ENCODE data around the gene GALNT5.

Gene GALNT5

GRCh38 chr2:157264099-157264498 lies 6.6 kb downstream of the GALNT5 start:
- H3K4me3 ChIP-seq (ENCODE audit: low read length in 2 of 2), result no peak overlapping the region
- no peak overlapping the region for H3K4ac ChIP-seq (ENCODE audit: low read length)
- no peak overlapping the region for H3K27ac ChIP-seq (replicated peaks; ENCODE audit: low read length)
- H3K23ac ChIP-seq (ENCODE audit: low read depth, low read length, poor library complexity), result no peak overlapping the region
- H3K14ac ChIP-seq (ENCODE audit: low read length), result no peak overlapping the region
- no peak overlapping the region for H3K9ac ChIP-seq (ENCODE audit: low read depth, low read length, poor library complexity)
- no peak overlapping the region for H3K18ac ChIP-seq (ENCODE audit: low read length)
- DNase-seq (ENCODE audit: low spot score), result no peak
- no peaks in the 10 kb centered on the region for H3K36me3 ChIP-seq (replicated peaks in 1 of 2; ENCODE audit: control insufficient read depth in 2 of 2, insufficient read depth in 2 of 2, low read length in 2 of 2)
- H3K4me1 ChIP-seq (ENCODE audit: control insufficient read depth in 2 of 2, insufficient read depth in 1 of 2, low read depth in 1 of 2, low read length in 2 of 2), result peaks cover 2 to 5% of the 10 kb centered on the region in 2 donors
- no peak overlapping the region for H3K4me2 ChIP-seq (ENCODE audit: insufficient read depth, low read length, poor library complexity, severe bottlenecking)
- no peak overlapping the region for H2BK120ac ChIP-seq (ENCODE audit: low read depth, low read length)
- no CpG with 5 or more reads among the region's 3 CpGs for WGBS, 2 donors (ENCODE audit: extremely low coverage in 2 of 2, insufficient read length in 2 of 2, insufficient replicate concordance in 1 of 2)
- no peaks in the 10 kb centered on the region for H3K9me3 ChIP-seq (replicated peaks in 1 of 2; ENCODE audit: control insufficient read depth in 2 of 2, insufficient read depth in 1 of 2, low read depth in 1 of 2, low read length in 2 of 2)
- peaks cover 0 to 4% (median 0%) of the 10 kb centered on the region in 3 experiments for H3K27me3 ChIP-seq (ENCODE audit: control insufficient read depth in 3 of 3, insufficient read depth in 3 of 3, low read depth in 1 of 3, low read length in 3 of 3)
- H3K79me1 ChIP-seq (ENCODE audit: low read depth, low read length), result no peaks in the 10 kb centered on the region
- H2BK12ac ChIP-seq (ENCODE audit: low read length), result no peak overlapping the region
- H2BK15ac ChIP-seq (ENCODE audit: low read length), result no peak overlapping the region
- no peak overlapping the region for H4K91ac ChIP-seq (ENCODE audit: low read depth, low read length, poor library complexity)
- H2AFZ ChIP-seq (ENCODE audit: low read length), result no peak overlapping the region
- no peak overlapping the region for H4K8ac ChIP-seq (ENCODE audit: low read depth, low read length)
- H2AK5ac ChIP-seq (ENCODE audit: low read depth, low read length), result no peak overlapping the region
- no peak overlapping the region for H2BK5ac ChIP-seq (ENCODE audit: low read length)

DNA sequence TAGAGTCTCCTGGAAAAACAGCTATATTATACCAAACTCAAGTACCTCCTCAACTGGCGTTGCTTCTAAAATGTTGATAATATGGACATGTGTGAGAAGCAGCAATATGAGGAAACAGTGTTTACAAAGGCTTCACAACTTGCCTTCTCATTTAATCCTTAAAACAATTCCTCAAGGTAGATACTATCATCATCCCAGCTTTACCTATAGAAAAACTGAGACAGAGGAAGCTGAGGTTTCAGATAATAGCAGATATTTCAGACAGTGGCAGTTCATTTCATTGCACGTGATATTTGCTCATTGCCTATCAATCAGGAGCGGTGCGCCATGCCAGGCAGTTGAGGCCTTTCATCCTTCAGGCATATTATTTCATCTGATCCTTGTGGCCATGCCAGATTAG lies 8.3 kb downstream of the GALNT5 start:
- no peak overlapping the region for H3K27ac ChIP-seq (replicated peaks; ENCODE audit: low read length)
- no peak overlapping the region for H3K14ac ChIP-seq (ENCODE audit: low read length)
- no peak overlapping the region for H4K8ac ChIP-seq (ENCODE audit: low read depth, low read length)
- H3K79me1 ChIP-seq (ENCODE audit: low read depth, low read length), result no peaks in the 10 kb centered on the region
- no peak overlapping the region for H2AFZ ChIP-seq (ENCODE audit: low read length)
- DNase-seq (ENCODE audit: low spot score), result no peak
- no peak overlapping the region for H3K4me3 ChIP-seq (ENCODE audit: low read length in 2 of 2)
- H2BK5ac ChIP-seq (ENCODE audit: low read length), result no peak overlapping the region
- peaks cover 2 to 5% of the 10 kb centered on the region in 2 donors for H3K4me1 ChIP-seq (ENCODE audit: control insufficient read depth in 2 of 2, insufficient read depth in 1 of 2, low read depth in 1 of 2, low read length in 2 of 2)
- no peak overlapping the region for H2BK15ac ChIP-seq (ENCODE audit: low read length)
- no CpG with 5 or more reads among the region's 4 CpGs for WGBS, 2 donors (ENCODE audit: extremely low coverage in 2 of 2, insufficient read length in 2 of 2, insufficient replicate concordance in 1 of 2)
- H3K18ac ChIP-seq (ENCODE audit: low read length), result no peak overlapping the region
- H3K36me3 ChIP-seq (replicated peaks in 1 of 2; ENCODE audit: control insufficient read depth in 2 of 2, insufficient read depth in 2 of 2, low read length in 2 of 2), result no peaks in the 10 kb centered on the region
- H4K91ac ChIP-seq (ENCODE audit: low read depth, low read length, poor library complexity), result no peak overlapping the region
- H2BK12ac ChIP-seq (ENCODE audit: low read length), result no peak overlapping the region
- H2BK120ac ChIP-seq (ENCODE audit: low read depth, low read length), result no peak overlapping the region
- H3K4ac ChIP-seq (ENCODE audit: low read length), result no peak overlapping the region
- H2AK5ac ChIP-seq (ENCODE audit: low read depth, low read length), result no peak overlapping the region
- no peak overlapping the region for H3K4me2 ChIP-seq (ENCODE audit: insufficient read depth, low read length, poor library complexity, severe bottlenecking)
- no peaks in the 10 kb centered on the region for H3K9me3 ChIP-seq (replicated peaks in 1 of 2; ENCODE audit: control insufficient read depth in 2 of 2, insufficient read depth in 1 of 2, low read depth in 1 of 2, low read length in 2 of 2)
- no peak overlapping the region for H3K9ac ChIP-seq (ENCODE audit: low read depth, low read length, poor library complexity)
- H3K23ac ChIP-seq (ENCODE audit: low read depth, low read length, poor library complexity), result no peak overlapping the region
- no peaks in the 10 kb centered on the region for H3K27me3 ChIP-seq (ENCODE audit: control insufficient read depth in 3 of 3, insufficient read depth in 3 of 3, low read depth in 1 of 3, low read length in 3 of 3)

GRCh38 chr2:157267476-157267875 lies 10.0 kb downstream of the GALNT5 start:
- no peak overlapping the region for H3K4ac ChIP-seq (ENCODE audit: low read length)
- no peak overlapping the region for H2BK12ac ChIP-seq (ENCODE audit: low read length)
- H2AK5ac ChIP-seq (ENCODE audit: low read depth, low read length), result no peak overlapping the region
- no peak overlapping the region for H2BK15ac ChIP-seq (ENCODE audit: low read length)
- H4K91ac ChIP-seq (ENCODE audit: low read depth, low read length, poor library complexity), result no peak overlapping the region
- no peak overlapping the region for H3K23ac ChIP-seq (ENCODE audit: low read depth, low read length, poor library complexity)
- no peaks in the 10 kb centered on the region for H3K27me3 ChIP-seq (ENCODE audit: control insufficient read depth in 3 of 3, insufficient read depth in 3 of 3, low read depth in 1 of 3, low read length in 3 of 3)
- H2BK120ac ChIP-seq (ENCODE audit: low read depth, low read length), result no peak overlapping the region
- H3K4me3 ChIP-seq (ENCODE audit: low read length in 2 of 2), result no peak overlapping the region
- WGBS, 2 donors (ENCODE audit: extremely low coverage in 2 of 2, insufficient read length in 2 of 2, insufficient replicate concordance in 1 of 2), result no CpG with 5 or more reads among the region's 2 CpGs
- H3K36me3 ChIP-seq (replicated peaks in 1 of 2; ENCODE audit: control insufficient read depth in 2 of 2, insufficient read depth in 2 of 2, low read length in 2 of 2), result no peaks in the 10 kb centered on the region
- no peaks in the 10 kb centered on the region for H3K9me3 ChIP-seq (replicated peaks in 1 of 2; ENCODE audit: control insufficient read depth in 2 of 2, insufficient read depth in 1 of 2, low read depth in 1 of 2, low read length in 2 of 2)
- H3K4me2 ChIP-seq (ENCODE audit: insufficient read depth, low read length, poor library complexity, severe bottlenecking), result no peak overlapping the region
- H3K18ac ChIP-seq (ENCODE audit: low read length), result no peak overlapping the region
- H3K9ac ChIP-seq (ENCODE audit: low read depth, low read length, poor library complexity), result no peak overlapping the region
- H3K27ac ChIP-seq (replicated peaks; ENCODE audit: low read length), result no peak overlapping the region
- no peak overlapping the region for H4K8ac ChIP-seq (ENCODE audit: low read depth, low read length)
- H3K79me1 ChIP-seq (ENCODE audit: low read depth, low read length), result no peaks in the 10 kb centered on the region
- peaks cover 2% of the 10 kb centered on the region in 2 donors for H3K4me1 ChIP-seq (ENCODE audit: control insufficient read depth in 2 of 2, insufficient read depth in 1 of 2, low read depth in 1 of 2, low read length in 2 of 2)
- no peak overlapping the region for H2AFZ ChIP-seq (ENCODE audit: low read length)
- no peak overlapping the region for H3K14ac ChIP-seq (ENCODE audit: low read length)
- no peak overlapping the region for H2BK5ac ChIP-seq (ENCODE audit: low read length)
- no peak for DNase-seq (ENCODE audit: low spot score)

DNA sequence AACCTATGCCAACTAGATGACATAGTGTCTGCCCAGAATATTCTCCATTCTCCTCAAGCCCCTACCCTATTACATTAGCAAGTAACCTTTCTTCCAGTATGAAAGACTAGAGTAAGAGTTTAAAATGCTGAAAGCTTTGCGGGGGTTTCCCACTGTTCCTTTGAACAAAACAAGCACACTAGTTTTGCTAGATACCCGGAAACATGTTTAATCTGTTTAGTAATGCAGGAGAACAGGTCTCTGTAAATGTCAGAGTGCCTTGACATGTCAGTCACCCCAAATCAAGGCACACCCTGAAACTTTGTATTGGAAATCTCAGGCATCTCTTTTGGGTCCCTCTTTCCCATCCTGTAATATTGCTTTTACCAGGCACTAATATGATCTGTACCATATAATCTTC lies 11.6 kb downstream of the GALNT5 start:
- Histone ChIP-seq H3K9me3 (replicated peaks in 1 of 2; ENCODE audit: control insufficient read depth in 2 of 2, insufficient read depth in 1 of 2, low read depth in 1 of 2, low read length in 2 of 2) (no peaks in the 10 kb centered on the region), H3K23ac (ENCODE audit: low read depth, low read length, poor library complexity) (no peak overlapping the region), H3K4ac (ENCODE audit: low read length) (no peak overlapping the region), H3K14ac (ENCODE audit: low read length) (no peak overlapping the region), H3K4me3 (ENCODE audit: low read length in 2 of 2) (no peak overlapping the region), H3K4me1 (ENCODE audit: control insufficient read depth in 2 of 2, insufficient read depth in 1 of 2, low read depth in 1 of 2, low read length in 2 of 2) (peaks cover 2% of the 10 kb centered on the region in 2 donors), H2BK120ac (ENCODE audit: low read depth, low read length) (no peak overlapping the region), H3K9ac (ENCODE audit: low read depth, low read length, poor library complexity) (no peak overlapping the region), H2AFZ (ENCODE audit: low read length) (no peak overlapping the region), H3K79me1 (ENCODE audit: low read depth, low read length) (no peaks in the 10 kb centered on the region), H2BK5ac (ENCODE audit: low read length) (no peak overlapping the region), H3K18ac (ENCODE audit: low read length) (no peak overlapping the region), H2BK15ac (ENCODE audit: low read length) (no peak overlapping the region), H2BK12ac (ENCODE audit: low read length) (no peak overlapping the region), H3K27ac (replicated peaks; ENCODE audit: low read length) (no peak overlapping the region), H3K4me2 (ENCODE audit: insufficient read depth, low read length, poor library complexity, severe bottlenecking) (no peak overlapping the region), H4K8ac (ENCODE audit: low read depth, low read length) (no peak overlapping the region), H2AK5ac (ENCODE audit: low read depth, low read length) (no peak overlapping the region), H3K36me3 (replicated peaks in 1 of 2; ENCODE audit: control insufficient read depth in 2 of 2, insufficient read depth in 2 of 2, low read length in 2 of 2) (no peaks in the 10 kb centered on the region), H3K27me3 (ENCODE audit: control insufficient read depth in 3 of 3, insufficient read depth in 3 of 3, low read depth in 1 of 3, low read length in 3 of 3) (no peaks in the 10 kb centered on the region), H4K91ac (ENCODE audit: low read depth, low read length, poor library complexity) (no peak overlapping the region)
- no CpG with 5 or more reads among the region's 2 CpGs for WGBS, 2 donors (ENCODE audit: extremely low coverage in 2 of 2, insufficient read length in 2 of 2, insufficient replicate concordance in 1 of 2)
- no peak for DNase-seq (ENCODE audit: low spot score)
